Stimulated activated CD4-positive, alpha-beta T cell treated with anti-CD3 and anti-CD28 coated beads, TNF-alpha, amount 100 ng/mL, for 1 hour (primary cell): ENCODE measurements around the gene KDM8.
"Not testable (repeated sequence)": the region's sequence is repeated elsewhere in the genome, so short reads cannot be mapped to it uniquely, and the experiment has no call there.

Source experiments
- DNase-seq, 3 donors: peaks; one replicate each; pipeline ENCODE4 v3.0.0-alpha.2; 2020; ENCODE audit warnings: low read depth in 3 of 3, low spot score in 1 of 3

KDM8 gene

GRCh38 chr16:27190316-27190871 lies 12.9 kb upstream of the KDM8 start:
- no peak for DNase-seq

- DNase-seq, result no peak
These were observed 11.9 kb upstream of the KDM8 start for GRCh38 chr16:27191352-27191924.

GRCh38 chr16:27193300-27193990 lies 9.9 kb upstream of the KDM8 start:
- DNase-seq, result no peak

GRCh38 chr16:27195076-27195741 lies 8.1 kb upstream of the KDM8 start:
- DNase-seq, result no peak

GRCh38 chr16:27195941-27196595 lies 7.3 kb upstream of the KDM8 start:
- DNase-seq, result peak in 2 of 3 donors; percentile 21 to 24

- no peak for DNase-seq
These were observed 6.3 kb upstream of the KDM8 start for GRCh38 chr16:27197004-27197403.

GRCh38 chr16:27198451-27199234 lies 4.7 kb upstream of the KDM8 start:
- DNase-seq, result no peak

GRCh38 chr16:27199235-27199586 lies 4.1 kb upstream of the KDM8 start:
- no peak for DNase-seq

GRCh38 chr16:27199736-27200135 lies 3.6 kb upstream of the KDM8 start:
- DNase-seq, result no peak

- not testable (repeated sequence) for DNase-seq
These were observed 2.4 kb upstream of the KDM8 start for GRCh38 chr16:27200914-27201313.

GRCh38 chr16:27202923-27203506 lies 311 bp upstream of the KDM8 start:
- peak in 2 of 3 donors; percentile 69 to 85 for DNase-seq

GRCh38 chr16:27204312-27204915 lies 1.1 kb downstream of the KDM8 start:
- DNase-seq, result no peak

- DNase-seq, result no peak
These were observed 2.2 kb downstream of the KDM8 start for GRCh38 chr16:27205423-27206065.

- not testable (repeated sequence) for DNase-seq
These were observed 3.8 kb downstream of the KDM8 start for GRCh38 chr16:27207121-27207520.

- DNase-seq, result no peak
These were observed 4.9 kb downstream of the KDM8 start for GRCh38 chr16:27208081-27208680.

GRCh38 chr16:27208796-27209195 lies 5.5 kb downstream of the KDM8 start:
- no peak for DNase-seq

- no peak for DNase-seq
These were observed 6.3 kb downstream of the KDM8 start for GRCh38 chr16:27209591-27209990.

- DNase-seq, result no peak
These were observed 6.8 kb downstream of the KDM8 start for GRCh38 chr16:27210174-27210573.

GRCh38 chr16:27211026-27211425 lies 7.7 kb downstream of the KDM8 start:
- DNase-seq, result no peak
